GM20000 (cell line): ENCODE measurements around the gene CAPZB.

ENCODE experiments used
- DNase-seq: peaks from one replicate; pipeline ENCODE4 v3.0.0; 2012; ENCODE audit warnings: low spot score
- TF ChIP-seq, protein P1 (sequence below): IDR thresholded peaks from 2 replicates; pipeline ENCODE4 v1.5.1; 2012; ENCODE audit warnings: mild to moderate bottlenecking, control low read depth; ENCODE audit errors: extremely low read depth, missing control alignments

Gene CAPZB

GRCh38 chr1:19437891-19438294, 47.4 kb downstream of the CAPZB start:
- TF ChIP-seq, protein P1, sequence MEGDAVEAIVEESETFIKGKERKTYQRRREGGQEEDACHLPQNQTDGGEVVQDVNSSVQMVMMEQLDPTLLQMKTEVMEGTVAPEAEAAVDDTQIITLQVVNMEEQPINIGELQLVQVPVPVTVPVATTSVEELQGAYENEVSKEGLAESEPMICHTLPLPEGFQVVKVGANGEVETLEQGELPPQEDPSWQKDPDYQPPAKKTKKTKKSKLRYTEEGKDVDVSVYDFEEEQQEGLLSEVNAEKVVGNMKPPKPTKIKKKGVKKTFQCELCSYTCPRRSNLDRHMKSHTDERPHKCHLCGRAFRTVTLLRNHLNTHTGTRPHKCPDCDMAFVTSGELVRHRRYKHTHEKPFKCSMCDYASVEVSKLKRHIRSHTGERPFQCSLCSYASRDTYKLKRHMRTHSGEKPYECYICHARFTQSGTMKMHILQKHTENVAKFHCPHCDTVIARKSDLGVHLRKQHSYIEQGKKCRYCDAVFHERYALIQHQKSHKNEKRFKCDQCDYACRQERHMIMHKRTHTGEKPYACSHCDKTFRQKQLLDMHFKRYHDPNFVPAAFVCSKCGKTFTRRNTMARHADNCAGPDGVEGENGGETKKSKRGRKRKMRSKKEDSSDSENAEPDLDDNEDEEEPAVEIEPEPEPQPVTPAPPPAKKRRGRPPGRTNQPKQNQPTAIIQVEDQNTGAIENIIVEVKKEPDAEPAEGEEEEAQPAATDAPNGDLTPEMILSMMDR: no peak
- DNase-seq: no peak

- no peak for DNase-seq
- TF ChIP-seq, protein P1: no peak
Measured at GRCh38 chr1:19436716-19437476, 48.4 kb downstream of the CAPZB start.

- no peak for DNase-seq
- TF ChIP-seq, protein P1: no peak
Measured at GRCh38 chr1:19435851-19436455, 49.4 kb downstream of the CAPZB start.

DNA sequence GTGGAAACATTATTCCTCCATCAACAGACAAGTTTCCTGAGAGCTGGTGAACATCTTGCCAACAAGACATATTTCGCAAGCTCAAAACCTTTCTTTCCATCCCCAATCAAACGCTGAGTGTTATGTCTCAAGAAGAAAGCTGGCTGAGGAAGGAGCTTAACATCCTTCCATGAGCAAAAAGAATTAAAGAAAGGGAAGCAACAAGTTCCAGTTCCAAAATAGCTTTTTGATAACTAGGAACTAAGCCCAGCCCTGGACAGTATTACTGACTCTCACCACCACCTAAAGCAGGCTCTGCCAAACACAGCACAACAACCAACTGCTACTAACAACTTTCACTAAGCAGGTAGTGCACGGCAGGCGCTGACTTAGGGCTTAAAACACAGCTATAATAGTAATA, 50.2 kb downstream of the CAPZB start:
- TF ChIP-seq, protein P1: no peak
- no peak for DNase-seq

DNA sequence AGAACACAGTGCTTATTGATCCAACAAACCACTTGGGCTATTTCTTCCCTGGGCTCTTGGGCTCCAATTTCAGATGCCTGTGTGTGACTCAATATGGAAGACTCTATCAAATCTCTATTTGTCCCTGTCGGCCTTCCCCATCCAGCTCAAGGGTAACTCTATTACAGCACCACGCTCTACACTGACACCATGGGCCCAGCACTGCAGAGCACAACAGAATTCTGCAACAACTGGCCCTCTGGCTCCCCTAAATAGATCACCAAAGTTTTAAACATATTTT, 51.7 kb downstream of the CAPZB start:
- TF ChIP-seq, protein P1: no peak

DNA sequence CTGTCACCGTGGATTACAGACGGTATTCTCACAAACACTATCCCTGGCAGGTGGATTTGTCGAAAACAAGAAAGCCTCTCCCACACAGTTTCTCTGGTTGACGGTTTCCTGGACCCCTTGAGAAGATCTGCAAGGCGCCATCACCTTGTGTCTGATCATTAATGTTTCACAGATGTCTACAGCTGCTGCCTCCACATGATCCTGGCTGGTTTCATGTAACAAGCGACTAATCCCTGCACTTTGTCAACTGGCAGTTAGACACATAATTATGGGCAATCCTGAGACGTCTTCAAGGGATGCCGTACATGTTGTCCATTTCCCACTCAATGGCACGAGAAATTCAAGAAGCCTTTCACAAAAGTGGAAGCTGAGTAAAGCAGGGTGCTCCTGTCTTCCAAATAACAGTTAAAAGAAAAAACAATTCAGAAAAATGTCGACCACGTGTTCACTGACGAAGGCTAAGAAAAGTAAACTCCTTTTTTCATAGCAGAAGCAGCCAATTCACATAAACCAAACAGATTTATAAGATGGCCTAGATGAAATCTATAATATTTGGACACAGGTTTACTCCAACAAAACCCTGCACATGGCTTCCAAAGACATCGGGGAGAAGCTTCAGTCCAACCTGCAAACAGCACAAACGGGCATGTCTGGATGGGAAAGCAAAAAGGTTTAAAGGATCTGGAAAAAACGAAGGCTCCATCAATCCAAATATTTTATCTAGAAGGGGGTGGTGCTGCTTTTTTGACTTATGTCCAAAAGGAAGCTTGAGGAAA, 52.2 kb downstream of the CAPZB start:
- no peak for DNase-seq
- TF ChIP-seq, protein P1: no peak

More for the DNA sequence above, 51.7 kb downstream of the CAPZB start:
- DNase-seq: no peak
